GM21786 (cell line): ENCODE data around the gene DOCK8.

ENCODE experiments used
- ATAC-seq: cut with Tn5 transposase; IDR thresholded peaks from one replicate; pipeline ENCODE4 v1.9.1; 2021; ENCODE audit not compliant: unreplicated experiment

Gene DOCK8

GRCh38 chr9:357560-357959 lies 142.9 kb downstream of the DOCK8 start:
- ATAC-seq, result no peak

- ATAC-seq, result no peak
These were observed 148.1 kb downstream of the DOCK8 start for GRCh38 chr9:362561-363273.

- ATAC-seq, result no peak
These were observed 148.6 kb downstream of the DOCK8 start for GRCh38 chr9:363274-363612.

GRCh38 chr9:365436-365835 lies 150.8 kb downstream of the DOCK8 start:
- ATAC-seq, result no peak

- ATAC-seq, result no peak
These were observed 152.0 kb downstream of the DOCK8 start for GRCh38 chr9:366620-367019.

GRCh38 chr9:370086-370485 lies 155.4 kb downstream of the DOCK8 start:
- ATAC-seq, result no peak

GRCh38 chr9:371349-371748 lies 156.7 kb downstream of the DOCK8 start:
- ATAC-seq, result no peak

GRCh38 chr9:372128-372527 lies 157.5 kb downstream of the DOCK8 start:
- ATAC-seq, result no peak

GRCh38 chr9:373759-374206 lies 159.1 kb downstream of the DOCK8 start:
- ATAC-seq, result no peak

GRCh38 chr9:374736-375135 lies 160.1 kb downstream of the DOCK8 start:
- ATAC-seq, result no peak

- ATAC-seq, result no peak
These were observed 161.4 kb downstream of the DOCK8 start for GRCh38 chr9:376115-376514.

GRCh38 chr9:378263-378662 lies 163.6 kb downstream of the DOCK8 start:
- no peak for ATAC-seq

GRCh38 chr9:382383-382782 lies 167.7 kb downstream of the DOCK8 start:
- no peak for ATAC-seq

- ATAC-seq, result no peak
These were observed 171.2 kb downstream of the DOCK8 start for GRCh38 chr9:385818-386398.

GRCh38 chr9:389159-389558 lies 174.5 kb downstream of the DOCK8 start:
- ATAC-seq, result no peak

- no peak for ATAC-seq
These were observed 175.1 kb downstream of the DOCK8 start for GRCh38 chr9:389758-390157.

- no peak for ATAC-seq
These were observed 177.6 kb downstream of the DOCK8 start for GRCh38 chr9:392077-392804.

- no peak for ATAC-seq
These were observed 179.8 kb downstream of the DOCK8 start for GRCh38 chr9:394347-395052.

- ATAC-seq, result no peak
These were observed 181.7 kb downstream of the DOCK8 start for GRCh38 chr9:396396-396795.

GRCh38 chr9:398085-398484 lies 183.4 kb downstream of the DOCK8 start:
- ATAC-seq, result no peak

GRCh38 chr9:401223-401622 lies 186.6 kb downstream of the DOCK8 start:
- ATAC-seq, result no peak

- ATAC-seq, result no peak
These were observed 189.6 kb downstream of the DOCK8 start for GRCh38 chr9:404234-404633.
